Measurements from ENCODE around the gene PARD6G.

PARD6G gene

GRCh38 chr18:80191264-80191663, 56.0 kb downstream of the PARD6G start:
- no peak for DNase-seq (ENCODE audit: low read depth)

GRCh38 chr18:80190311-80190710, 57.0 kb downstream of the PARD6G start:
- DNase-seq (ENCODE audit: low read depth) = no peak

GRCh38 chr18:80189531-80189865, 57.8 kb downstream of the PARD6G start:
- no peak for DNase-seq (ENCODE audit: low read depth)

- no peak for DNase-seq (ENCODE audit: low read depth)
Measured at GRCh38 chr18:80188643-80189530, 58.4 kb downstream of the PARD6G start.

- DNase-seq (ENCODE audit: low read depth) = no peak
Measured at GRCh38 chr18:80187956-80188642, 59.2 kb downstream of the PARD6G start.

GRCh38 chr18:80185545-80185944, 61.8 kb downstream of the PARD6G start:
- DNase-seq (ENCODE audit: low read depth) = no peak

GRCh38 chr18:80184243-80184772, 63.0 kb downstream of the PARD6G start:
- no peak for DNase-seq (ENCODE audit: low read depth)

- no peak for DNase-seq (ENCODE audit: low read depth)
Measured at GRCh38 chr18:80183273-80184050, 63.9 kb downstream of the PARD6G start.

- no peak for DNase-seq (ENCODE audit: low read depth)
Measured at GRCh38 chr18:80182855-80183254, 64.5 kb downstream of the PARD6G start.

GRCh38 chr18:80181642-80182461, 65.5 kb downstream of the PARD6G start:
- DNase-seq (ENCODE audit: low read depth) = no peak

GRCh38 chr18:80180778-80181564, 66.3 kb downstream of the PARD6G start:
- no peak for DNase-seq (ENCODE audit: low read depth)

- DNase-seq (ENCODE audit: low read depth) = no peak
Measured at GRCh38 chr18:80179857-80180558, 67.3 kb downstream of the PARD6G start.

GRCh38 chr18:80178935-80179818, 68.1 kb downstream of the PARD6G start:
- no peak for DNase-seq (ENCODE audit: low read depth)

GRCh38 chr18:80177128-80177527, 70.2 kb downstream of the PARD6G start:
- no peak for DNase-seq (ENCODE audit: low read depth)

- no peak for DNase-seq (ENCODE audit: low read depth)
Measured at GRCh38 chr18:80176334-80177073, 70.8 kb downstream of the PARD6G start.

- peak; percentile 15 for DNase-seq (ENCODE audit: low read depth)
Measured at GRCh38 chr18:80175451-80176204, 71.7 kb downstream of the PARD6G start.

GRCh38 chr18:80173060-80173459, 74.3 kb downstream of the PARD6G start:
- DNase-seq (ENCODE audit: low read depth) = no peak
